Measurements from ENCODE around the gene PCNX2. TPM values are rescaled to one million over a fixed set of nuclear protein-coding genes. Genes with fewer than 3 reads are reported as not detected.

The PCNX2 gene
- total RNA-seq, 2 donors from 2014 or later: 8.4 to 23.2 TPM

DNA sequence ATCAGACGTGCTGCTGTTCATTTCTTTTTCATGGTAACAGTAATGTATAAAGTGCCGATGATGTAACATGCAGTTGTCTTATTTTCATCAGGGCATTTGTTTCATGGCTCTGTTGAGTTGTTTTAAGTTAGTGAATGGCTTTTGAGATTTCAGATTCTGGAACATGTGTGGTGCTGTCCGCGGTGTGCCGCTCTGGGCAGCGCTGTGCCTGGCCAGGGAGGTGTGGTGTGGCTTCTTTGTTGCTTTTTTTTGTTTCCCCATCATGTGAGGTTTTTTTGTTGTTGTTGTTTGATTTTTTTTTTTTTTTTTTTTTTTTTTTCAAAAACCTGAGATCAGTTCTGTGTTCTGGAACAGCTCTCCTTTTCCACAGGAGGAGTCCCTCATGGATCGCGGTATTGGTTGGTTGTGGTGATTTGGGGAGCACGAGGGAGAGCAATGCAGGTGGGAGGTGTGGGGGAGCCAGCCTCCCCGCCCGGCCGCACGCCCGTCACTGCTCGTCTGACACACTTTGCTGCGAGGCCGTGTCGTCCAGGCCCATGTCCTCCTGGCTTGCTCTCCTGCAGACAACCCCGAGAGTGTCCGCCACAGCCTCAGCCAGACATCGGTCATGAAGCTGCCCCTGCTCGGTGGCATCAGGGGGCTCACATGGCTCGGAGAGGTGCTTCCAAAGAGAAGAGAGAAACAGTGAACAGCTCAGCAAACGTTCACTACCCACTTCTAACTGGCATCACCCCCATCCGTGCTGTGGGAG, 311.5 kb downstream of the PCNX2 start:
- intact Hi-C loops (cut with DNase I): no loop called here
- no peak for DNase-seq (ENCODE audit: low spot score)
- WGBS: 94% methylated on average over 25 of the region's 25 CpGs
- Histone ChIP-seq H3K4me3 (no peak overlapping the region), H3K27ac (no peak overlapping the region), H3K9me3 (no peaks in the 10 kb centered on the region), H3K27me3 (replicated peaks; ENCODE audit: insufficient read depth) (no peaks in the 10 kb centered on the region), H3K4me1 (replicated peaks) (no peaks in the 10 kb centered on the region), H3K36me3 (no peaks in the 10 kb centered on the region)
- TF ChIP-seq POLR2A (IDR thresholded peaks at IDR 0.05): no peak
- TF ChIP-seq, protein P1, sequence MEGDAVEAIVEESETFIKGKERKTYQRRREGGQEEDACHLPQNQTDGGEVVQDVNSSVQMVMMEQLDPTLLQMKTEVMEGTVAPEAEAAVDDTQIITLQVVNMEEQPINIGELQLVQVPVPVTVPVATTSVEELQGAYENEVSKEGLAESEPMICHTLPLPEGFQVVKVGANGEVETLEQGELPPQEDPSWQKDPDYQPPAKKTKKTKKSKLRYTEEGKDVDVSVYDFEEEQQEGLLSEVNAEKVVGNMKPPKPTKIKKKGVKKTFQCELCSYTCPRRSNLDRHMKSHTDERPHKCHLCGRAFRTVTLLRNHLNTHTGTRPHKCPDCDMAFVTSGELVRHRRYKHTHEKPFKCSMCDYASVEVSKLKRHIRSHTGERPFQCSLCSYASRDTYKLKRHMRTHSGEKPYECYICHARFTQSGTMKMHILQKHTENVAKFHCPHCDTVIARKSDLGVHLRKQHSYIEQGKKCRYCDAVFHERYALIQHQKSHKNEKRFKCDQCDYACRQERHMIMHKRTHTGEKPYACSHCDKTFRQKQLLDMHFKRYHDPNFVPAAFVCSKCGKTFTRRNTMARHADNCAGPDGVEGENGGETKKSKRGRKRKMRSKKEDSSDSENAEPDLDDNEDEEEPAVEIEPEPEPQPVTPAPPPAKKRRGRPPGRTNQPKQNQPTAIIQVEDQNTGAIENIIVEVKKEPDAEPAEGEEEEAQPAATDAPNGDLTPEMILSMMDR (IDR thresholded peaks at IDR 0.05): no peak

DNA sequence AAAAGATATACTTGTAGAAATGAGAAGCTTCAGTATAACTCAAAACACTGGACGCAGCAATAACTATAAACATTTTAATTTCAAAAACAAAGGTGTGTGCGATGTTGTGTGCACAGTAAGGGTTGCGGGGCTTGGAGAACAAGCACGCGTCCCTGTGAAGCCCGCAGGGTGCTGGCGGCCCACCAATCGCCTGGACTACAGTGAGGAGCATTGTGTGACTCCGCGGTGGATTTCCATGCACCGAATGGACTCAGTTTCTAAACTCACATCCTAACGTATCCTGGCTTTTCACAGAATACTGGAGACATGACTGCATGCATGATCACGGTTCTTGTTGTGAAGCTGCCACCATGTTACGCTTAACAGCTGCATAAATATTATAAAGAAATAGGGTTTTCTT, 312.1 kb downstream of the PCNX2 start:
- Histone ChIP-seq H3K27ac (no peak overlapping the region), H3K27me3 (replicated peaks; ENCODE audit: insufficient read depth) (no peaks in the 10 kb centered on the region), H3K4me3 (no peak overlapping the region), H3K4me1 (replicated peaks) (no peaks in the 10 kb centered on the region), H3K36me3 (no peaks in the 10 kb centered on the region), H3K9me3 (no peaks in the 10 kb centered on the region)
- TF ChIP-seq, protein P1 (IDR thresholded peaks at IDR 0.05): no peak
- no peak for TF ChIP-seq POLR2AphosphoS5 (IDR thresholded peaks at IDR 0.05)
- TF ChIP-seq POLR2A (IDR thresholded peaks at IDR 0.05): no peak
- DNase-seq (ENCODE audit: low spot score): no peak
- WGBS: 95% methylated on average over 14 of the region's 14 CpGs
- intact Hi-C loops (cut with DNase I): no loop called here

DNA sequence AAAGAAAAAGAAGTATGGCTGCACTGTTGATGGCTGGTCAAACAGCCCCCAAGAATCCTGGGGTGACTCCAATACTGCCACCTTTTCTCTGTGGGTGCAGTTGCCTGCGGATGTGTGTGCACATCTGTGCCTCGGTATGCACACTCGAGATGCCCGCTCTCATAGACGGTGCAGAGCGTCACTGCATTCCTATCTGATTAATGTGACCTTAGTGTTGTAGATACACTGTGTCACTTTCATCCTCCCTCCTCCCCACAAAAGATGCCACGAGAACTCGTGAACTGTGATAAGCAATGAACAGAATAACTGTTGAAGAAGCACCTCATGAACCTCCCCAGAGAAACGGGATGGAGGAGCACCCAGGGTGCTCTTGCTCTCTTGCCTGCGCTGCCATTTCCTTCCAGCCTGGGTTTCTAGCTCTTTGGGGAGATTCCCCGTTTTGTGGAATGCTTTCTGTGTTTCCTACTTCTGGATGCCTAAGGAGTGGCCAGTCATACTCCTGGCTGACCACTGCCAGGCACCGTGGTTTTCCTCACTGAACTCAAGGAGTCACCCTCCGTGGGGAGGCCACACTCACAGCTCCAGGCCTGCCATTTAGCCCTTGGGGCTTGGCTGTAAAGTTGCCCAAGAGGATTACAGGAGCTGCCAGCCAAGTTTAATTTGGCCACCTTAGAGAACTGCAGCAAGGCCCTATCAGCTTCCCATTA, 313.1 kb downstream of the PCNX2 start:
- no peaks in the 10 kb centered on the region for H3K36me3 ChIP-seq
- no peaks in the 10 kb centered on the region for H3K9me3 ChIP-seq
- no peak overlapping the region for H3K27ac ChIP-seq
- no peak for DNase-seq (ENCODE audit: low spot score)
- TF ChIP-seq POLR2A (IDR thresholded peaks at IDR 0.05) (no peak), POLR2AphosphoS5 (IDR thresholded peaks at IDR 0.05) (no peak)
- TF ChIP-seq, protein P1 (IDR thresholded peaks at IDR 0.05): no peak
- H3K27me3 ChIP-seq (replicated peaks; ENCODE audit: insufficient read depth): no peaks in the 10 kb centered on the region
- intact Hi-C loops (cut with DNase I): no loop called here
- no peaks in the 10 kb centered on the region for H3K4me1 ChIP-seq (replicated peaks)
- 68% methylated on average over 13 of the region's 13 CpGs for WGBS
- no peak overlapping the region for H3K4me3 ChIP-seq

DNA sequence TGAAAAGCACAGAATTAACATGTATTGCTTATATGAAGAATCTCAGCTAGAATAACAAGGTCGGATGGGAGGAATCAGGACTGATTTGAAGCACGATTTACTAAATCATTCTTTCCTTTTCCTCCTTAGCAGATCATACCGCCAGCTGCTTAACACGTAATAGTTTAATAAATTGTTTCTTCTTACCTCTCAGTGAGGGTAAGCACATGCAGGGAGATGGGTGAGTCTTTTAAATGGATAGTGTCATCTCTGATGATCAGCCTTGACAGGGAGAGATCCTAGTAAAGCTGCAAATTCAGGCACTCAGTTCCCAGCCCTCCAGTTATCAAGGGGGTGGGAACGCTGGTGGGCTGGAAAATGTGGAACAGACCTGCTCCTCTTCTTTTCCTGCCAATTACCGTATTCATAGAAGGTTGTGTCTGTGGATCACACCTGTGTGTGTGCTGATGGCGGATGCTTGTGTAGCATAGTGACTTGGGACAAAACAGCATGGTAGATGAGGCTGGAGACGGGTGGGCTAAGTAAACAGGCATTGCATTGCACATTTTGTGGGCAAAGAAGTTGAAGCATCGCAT, 314.5 kb downstream of the PCNX2 start:
- no peaks in the 10 kb centered on the region for H3K4me1 ChIP-seq (replicated peaks)
- no peaks in the 10 kb centered on the region for H3K9me3 ChIP-seq
- no peak for DNase-seq (ENCODE audit: low spot score)
- H3K36me3 ChIP-seq: peaks cover 0 to 6% of the 10 kb centered on the region in 2 donors
- WGBS: 62% methylated on average over 9 of the region's 9 CpGs
- H3K27me3 ChIP-seq (replicated peaks; ENCODE audit: insufficient read depth): no peaks in the 10 kb centered on the region
- TF ChIP-seq, protein P1 (IDR thresholded peaks at IDR 0.05): no peak
- no peak for TF ChIP-seq POLR2A (IDR thresholded peaks at IDR 0.05)
- no peak for TF ChIP-seq POLR2AphosphoS5 (IDR thresholded peaks at IDR 0.05)
- no peak overlapping the region for H3K4me3 ChIP-seq
- no peak overlapping the region for H3K27ac ChIP-seq
- intact Hi-C loops (cut with DNase I): no loop called here

All from prostate gland (tissue), 2 donors.